Retina (tissue), 1 donor: ENCODE measurements around the gene RNU7-1.
A peak's percentile ranks its signal among the peaks of the same experiment; 100 is the strongest.

Experiments used
- DNase-seq: peaks from one replicate; pipeline ENCODE4 v3.0.0-alpha.2; 2016

RNU7-1 gene

GRCh38 chr12:6938353-6939190 is 5.0 kb upstream of the RNU7-1 start:
- DNase-seq: peak; percentile 33

- no peak for DNase-seq
Observed at GRCh38 chr12:6939191-6939540, 4.5 kb upstream of the RNU7-1 start.

- DNase-seq: no peak
Observed at GRCh38 chr12:6941267-6941666, 2.3 kb upstream of the RNU7-1 start.

GRCh38 chr12:6941782-6942181 is 1.8 kb upstream of the RNU7-1 start:
- DNase-seq: no peak

- no peak for DNase-seq
Observed at GRCh38 chr12:6942331-6942665, 1.3 kb upstream of the RNU7-1 start.

GRCh38 chr12:6943389-6943721 is 261 bp upstream of the RNU7-1 start:
- peak; percentile 95 for DNase-seq

GRCh38 chr12:6944381-6945186 is 968 bp downstream of the RNU7-1 start:
- peak; percentile 96 for DNase-seq

DNA sequence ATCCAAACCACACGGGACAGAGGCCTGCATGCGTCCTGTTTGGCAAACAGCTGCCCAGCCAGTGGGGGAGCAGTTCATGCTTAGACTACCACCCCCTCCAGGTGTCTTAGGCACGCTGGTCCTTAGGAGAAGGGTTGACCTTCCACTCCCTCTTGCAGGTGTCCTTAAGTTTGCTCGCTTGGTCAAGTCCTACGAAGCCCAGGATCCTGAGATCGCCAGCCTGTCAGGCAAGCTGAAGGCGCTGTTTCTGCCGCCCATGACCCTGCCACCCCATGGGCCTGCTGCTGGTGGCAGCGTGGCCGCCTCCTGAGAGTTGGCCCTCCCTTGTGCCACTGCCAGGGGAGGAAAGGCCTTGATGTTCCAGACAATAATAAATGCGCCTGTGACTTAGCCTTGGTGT is 2.0 kb downstream of the RNU7-1 start:
- DNase-seq: no peak

- DNase-seq: peak; percentile 39
Observed at GRCh38 chr12:6946033-6946919, 2.7 kb downstream of the RNU7-1 start.

GRCh38 chr12:6946920-6947374 is 3.3 kb downstream of the RNU7-1 start:
- no peak for DNase-seq

DNA sequence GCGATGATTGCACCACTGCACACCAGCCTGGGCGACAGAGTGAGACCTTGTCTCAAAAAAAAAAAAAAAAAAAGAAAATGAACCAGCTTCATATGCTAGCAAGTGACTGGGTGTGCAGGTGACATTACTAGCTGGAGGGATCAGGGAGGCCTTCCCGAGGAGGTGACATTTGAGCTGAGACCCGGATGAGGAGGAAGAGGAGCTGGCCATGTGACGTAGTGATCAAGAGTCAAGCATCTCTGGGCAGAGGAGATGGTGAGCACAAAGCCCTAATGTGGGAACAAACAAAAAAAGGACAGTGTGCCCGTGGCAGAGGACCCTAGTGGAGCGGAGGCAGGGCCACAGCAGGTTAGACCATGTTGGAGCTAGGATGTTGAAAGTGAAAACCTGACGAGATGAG is 4.0 kb downstream of the RNU7-1 start:
- no peak for DNase-seq

- no peak for DNase-seq
Observed at GRCh38 chr12:6948873-6949594, 5.4 kb downstream of the RNU7-1 start.

DNA sequence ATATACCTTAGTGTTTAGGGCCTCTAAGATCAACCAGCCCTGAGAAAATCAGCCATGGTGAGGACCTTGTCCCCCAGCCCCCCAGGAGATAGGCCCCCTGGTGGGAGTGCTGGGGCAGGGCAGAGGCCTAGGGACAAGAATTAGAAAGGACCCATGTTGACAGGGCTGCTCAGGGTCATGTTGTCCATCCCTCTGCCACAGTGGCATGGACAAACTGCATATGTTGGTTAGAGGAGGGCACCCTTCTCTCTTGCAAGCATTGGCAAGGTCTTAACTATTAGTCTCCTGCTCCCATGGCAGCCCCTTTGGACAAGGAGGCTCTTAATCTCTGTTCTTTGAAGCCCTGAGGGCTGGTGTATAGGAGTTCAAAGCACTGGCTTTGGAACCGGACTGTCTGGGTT is 6.8 kb downstream of the RNU7-1 start:
- DNase-seq: no peak

GRCh38 chr12:6950811-6951540 is 7.4 kb downstream of the RNU7-1 start, which contains the start of gene PTPN6:
Gene PTPN6 (plus strand): TSS chr12:6951356. CDS start chr12:6951513, 157 bp downstream.
- no peak for DNase-seq

- DNase-seq: no peak
Observed at GRCh38 chr12:6951551-6952120, 8.0 kb downstream of the RNU7-1 start.

GRCh38 chr12:6952121-6952862 is 8.7 kb downstream of the RNU7-1 start:
- DNase-seq: no peak

DNA sequence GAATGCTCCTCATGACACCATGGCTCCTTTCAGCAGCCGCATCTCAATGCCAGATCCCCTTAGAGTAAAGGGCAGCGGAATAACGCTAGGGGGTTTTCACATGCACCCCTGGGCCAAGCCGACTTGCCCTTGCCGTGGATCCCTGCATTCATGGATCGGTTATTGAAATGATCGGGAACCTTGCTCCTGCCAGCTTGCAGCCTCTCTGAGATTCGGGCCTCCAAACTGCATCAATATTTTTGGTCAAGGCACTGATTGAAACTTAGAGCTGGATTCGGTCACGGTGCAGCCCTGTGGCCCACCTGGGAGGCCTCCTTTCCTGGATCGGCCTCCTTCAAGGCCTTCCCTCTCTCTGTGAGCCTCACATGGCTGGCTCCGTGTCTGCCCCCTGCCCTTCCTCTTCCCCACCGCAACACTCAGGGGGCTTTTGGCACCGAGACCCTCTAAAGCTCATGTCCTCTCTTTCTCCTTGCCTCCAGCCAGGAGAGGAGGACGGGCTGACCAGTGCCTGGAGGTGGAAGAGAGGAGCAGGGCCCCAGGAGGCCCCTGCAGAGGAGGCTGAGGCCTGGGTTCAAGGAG is 9.3 kb downstream of the RNU7-1 start:
- DNase-seq: no peak

DNA sequence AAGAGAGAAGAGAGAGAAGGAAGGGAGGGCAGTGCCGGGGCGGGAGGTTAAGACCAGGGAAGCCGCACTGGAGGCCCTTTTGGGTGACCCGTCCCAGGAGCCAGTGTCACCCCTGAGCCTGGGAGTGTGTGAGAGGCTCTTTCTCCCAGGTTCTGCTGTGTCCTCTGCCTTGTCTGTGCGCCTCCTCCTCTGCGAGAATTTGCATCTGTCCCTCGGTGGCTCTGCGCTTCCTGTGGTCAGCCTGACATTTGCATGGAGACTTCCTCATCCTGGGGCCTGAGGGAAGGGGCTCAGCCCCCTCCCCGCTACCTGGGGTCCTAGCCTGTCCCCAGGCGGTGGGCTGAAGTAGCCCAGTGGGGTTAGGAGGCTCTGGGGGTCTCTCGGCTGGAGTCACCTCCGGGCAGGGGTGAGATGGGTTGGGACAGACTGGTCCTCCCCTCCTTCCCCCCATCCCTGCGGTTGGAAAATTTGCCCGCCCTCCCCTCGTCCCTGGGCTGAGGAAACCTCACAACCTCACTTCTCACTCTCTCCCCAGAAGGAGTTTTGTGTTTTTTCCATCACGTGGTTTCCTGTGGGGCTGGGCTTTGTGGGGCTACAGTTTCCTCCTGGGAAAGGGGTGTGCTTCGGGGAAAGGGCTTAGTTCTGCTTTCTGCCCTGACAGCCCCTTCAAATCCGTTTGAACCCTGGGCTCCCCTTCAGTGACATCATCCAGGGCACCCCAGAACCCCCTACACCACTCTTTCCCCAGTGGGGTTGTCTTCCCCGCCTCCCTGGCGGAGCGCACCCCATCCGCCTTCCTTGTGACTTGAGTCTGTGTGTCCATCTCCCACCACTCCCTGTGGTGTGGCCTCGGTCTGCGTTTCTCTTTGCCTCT is 10.1 kb downstream of the RNU7-1 start:
- DNase-seq: no peak
